Loucy (cell line): ENCODE results near the gene APOA4.

Experiments
- CTCF ChIP-seq: fragments of 200-600 bp; sonication (generic); conservative IDR thresholded peaks from 2 replicates; pipeline ENCODE4 v1.5.1; 2014; ENCODE audit warnings: mild to moderate bottlenecking, antibody characterized with exemption, low read length
- EZH2phosphoT487 ChIP-seq: fragments of 200-600 bp; IDR thresholded peaks from 2 replicates; pipeline ENCODE4 v1.6.1; 2018; ENCODE audit warnings: antibody characterized with exemption, mild to moderate bottlenecking, moderate library complexity, borderline replicate concordance

GRCh38 chr11:116792144-116792868 is 30.8 kb downstream of the APOA4 start:
- TF ChIP-seq EZH2phosphoT487 (no peak), CTCF (no peak)
